GM12873 (cell line): ENCODE data around the gene SLC16A11.

Source experiments
- CTCF ChIP-seq: IDR thresholded peaks from 2 replicates; pipeline ENCODE4 v1.5.1; 2012; ENCODE audit warnings: low read depth, mild to moderate bottlenecking, moderate library complexity, low read length, control low read depth; ENCODE audit not compliant: insufficient read depth; ENCODE audit errors: missing control alignments

The SLC16A11 gene

GRCh38 chr17:7014995-7015958 lies 28.6 kb downstream of the SLC16A11 start:
- TF ChIP-seq CTCF = no peak

- peak; percentile 66 for TF ChIP-seq CTCF
Measured at GRCh38 chr17:7014261-7014994, 29.5 kb downstream of the SLC16A11 start.

- no peak for TF ChIP-seq CTCF
Measured at GRCh38 chr17:7011942-7012254, 32.0 kb downstream of the SLC16A11 start.

- TF ChIP-seq CTCF = no peak
Measured at GRCh38 chr17:7011415-7011814, 32.5 kb downstream of the SLC16A11 start.

GRCh38 chr17:7010523-7010922 lies 33.4 kb downstream of the SLC16A11 start:
- TF ChIP-seq CTCF = no peak

- no peak for TF ChIP-seq CTCF
Measured at GRCh38 chr17:7007143-7007542, 36.7 kb downstream of the SLC16A11 start.

- TF ChIP-seq CTCF = no peak
Measured at GRCh38 chr17:7005716-7006115, 38.2 kb downstream of the SLC16A11 start.
